ENCODE measurements around the gene LNPEP.

DNA sequence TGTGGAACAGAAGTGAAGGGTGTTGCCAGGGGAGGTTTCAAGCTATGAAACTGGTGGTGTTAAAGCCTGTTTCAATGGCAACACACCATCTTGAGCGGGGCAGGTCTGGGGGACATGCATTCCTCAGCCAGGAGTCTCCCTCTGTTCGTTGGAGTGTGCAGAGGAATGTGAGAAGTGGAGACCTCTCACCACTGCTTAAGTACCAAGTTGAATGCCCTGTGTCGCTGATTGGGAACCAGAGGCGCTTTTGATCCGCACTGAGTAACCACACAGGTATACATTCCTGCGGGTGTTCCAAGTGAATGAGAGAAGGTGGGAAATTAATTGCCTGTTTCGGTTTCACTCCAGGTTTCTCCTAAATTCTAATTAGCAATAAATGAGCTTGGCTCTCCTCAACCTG is 107.1 kb downstream of the LNPEP start:
- TF ChIP-seq POLR2AphosphoS5 (IDR thresholded peaks at IDR 0.05; ENCODE audit: low read depth, low read length), result no peak
- TF ChIP-seq, protein P1, sequence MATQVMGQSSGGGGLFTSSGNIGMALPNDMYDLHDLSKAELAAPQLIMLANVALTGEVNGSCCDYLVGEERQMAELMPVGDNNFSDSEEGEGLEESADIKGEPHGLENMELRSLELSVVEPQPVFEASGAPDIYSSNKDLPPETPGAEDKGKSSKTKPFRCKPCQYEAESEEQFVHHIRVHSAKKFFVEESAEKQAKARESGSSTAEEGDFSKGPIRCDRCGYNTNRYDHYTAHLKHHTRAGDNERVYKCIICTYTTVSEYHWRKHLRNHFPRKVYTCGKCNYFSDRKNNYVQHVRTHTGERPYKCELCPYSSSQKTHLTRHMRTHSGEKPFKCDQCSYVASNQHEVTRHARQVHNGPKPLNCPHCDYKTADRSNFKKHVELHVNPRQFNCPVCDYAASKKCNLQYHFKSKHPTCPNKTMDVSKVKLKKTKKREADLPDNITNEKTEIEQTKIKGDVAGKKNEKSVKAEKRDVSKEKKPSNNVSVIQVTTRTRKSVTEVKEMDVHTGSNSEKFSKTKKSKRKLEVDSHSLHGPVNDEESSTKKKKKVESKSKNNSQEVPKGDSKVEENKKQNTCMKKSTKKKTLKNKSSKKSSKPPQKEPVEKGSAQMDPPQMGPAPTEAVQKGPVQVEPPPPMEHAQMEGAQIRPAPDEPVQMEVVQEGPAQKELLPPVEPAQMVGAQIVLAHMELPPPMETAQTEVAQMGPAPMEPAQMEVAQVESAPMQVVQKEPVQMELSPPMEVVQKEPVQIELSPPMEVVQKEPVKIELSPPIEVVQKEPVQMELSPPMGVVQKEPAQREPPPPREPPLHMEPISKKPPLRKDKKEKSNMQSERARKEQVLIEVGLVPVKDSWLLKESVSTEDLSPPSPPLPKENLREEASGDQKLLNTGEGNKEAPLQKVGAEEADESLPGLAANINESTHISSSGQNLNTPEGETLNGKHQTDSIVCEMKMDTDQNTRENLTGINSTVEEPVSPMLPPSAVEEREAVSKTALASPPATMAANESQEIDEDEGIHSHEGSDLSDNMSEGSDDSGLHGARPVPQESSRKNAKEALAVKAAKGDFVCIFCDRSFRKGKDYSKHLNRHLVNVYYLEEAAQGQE (IDR thresholded peaks at IDR 0.05; ENCODE audit: insufficient read depth in 1 of 2, low read depth in 2 of 2, low read length in 2 of 2), result no peak
- TF ChIP-seq TAF1 (IDR thresholded peaks at IDR 0.05; ENCODE audit: borderline replicate concordance, insufficient read depth, low read length), result no peak
- TF ChIP-seq SIN3A (IDR thresholded peaks at IDR 0.05; ENCODE audit: borderline replicate concordance, insufficient read depth, low read length), result no peak

Data from PFSK-1 (cell line).